ENCODE measurements around the gene NRBF2.
"Not testable (repeated sequence)": the region's sequence is repeated elsewhere in the genome, so short reads cannot be mapped to it uniquely, and the experiment has no call there.

NRBF2 gene

DNA sequence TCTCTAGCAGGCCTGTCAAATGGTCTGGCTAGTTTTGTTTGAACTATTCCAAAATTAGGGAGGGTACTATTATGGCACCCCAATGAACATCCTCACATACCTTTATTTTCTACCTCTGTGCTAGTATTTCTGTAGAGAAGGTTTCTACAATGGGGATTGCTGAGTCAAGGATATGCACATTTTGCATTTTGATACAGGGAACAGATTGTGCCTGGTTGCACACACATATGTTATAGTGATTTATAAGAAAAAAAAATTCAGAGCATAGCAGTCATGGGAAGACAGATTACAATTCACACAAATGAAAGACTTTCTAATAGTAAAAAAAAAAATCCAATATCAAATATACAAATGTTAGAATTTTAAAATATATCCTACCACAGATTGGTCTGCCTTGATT, 14.1 kb upstream of the NRBF2 start:
- DNase-seq (ENCODE audit: low read depth) = no peak

DNA sequence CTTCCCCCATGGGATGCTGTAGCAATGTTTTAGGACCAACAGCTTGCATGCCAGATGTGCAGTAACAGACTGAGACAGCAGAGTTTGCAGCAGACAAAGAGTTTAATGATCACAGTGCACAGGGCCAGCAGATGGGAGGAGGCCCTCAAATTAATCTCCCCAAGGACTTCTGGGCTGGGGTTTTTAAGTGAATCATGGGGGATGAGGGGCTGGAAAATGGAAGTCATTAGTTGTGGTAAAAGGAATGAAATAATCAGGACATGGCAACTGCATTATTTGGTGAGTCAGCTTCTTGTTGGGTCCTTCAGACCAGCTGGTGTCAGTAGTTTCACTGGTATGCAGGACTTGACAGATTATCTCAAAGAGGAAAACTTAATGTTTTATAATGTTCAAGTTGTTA, 12.6 kb upstream of the NRBF2 start:
- no peak for DNase-seq (ENCODE audit: low read depth)

DNA sequence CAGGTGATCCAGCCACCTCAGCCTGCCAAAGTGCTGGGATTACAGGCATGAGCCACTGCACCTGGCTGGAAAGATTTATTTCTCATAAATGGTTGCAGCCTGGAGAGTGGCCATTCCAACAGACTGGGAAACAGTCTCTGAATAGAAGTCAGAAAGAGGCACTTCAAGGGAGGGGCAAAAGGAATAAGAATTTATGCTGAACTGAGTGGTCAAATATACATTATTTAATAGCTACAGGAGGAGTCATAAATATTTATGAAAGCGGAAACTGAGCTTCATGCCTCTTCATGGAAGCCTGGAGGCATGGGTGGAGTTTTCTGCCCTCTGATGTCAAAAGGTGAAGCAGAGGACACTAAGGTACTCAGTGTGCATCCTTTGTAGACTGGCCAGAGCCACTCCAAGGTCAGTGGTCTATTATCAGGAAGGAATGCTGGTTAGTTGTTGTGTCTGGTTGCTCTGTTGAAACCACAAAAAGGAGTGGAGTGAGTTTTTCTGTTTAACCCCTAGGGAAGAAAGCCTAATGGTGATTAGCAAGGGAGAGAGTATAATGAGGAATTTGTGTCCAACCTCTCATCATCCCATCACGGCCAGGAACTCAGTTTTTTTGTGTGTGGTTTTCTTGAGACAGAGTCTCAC, 9.3 kb upstream of the NRBF2 start:
- DNase-seq (ENCODE audit: low read depth) = no peak

DNA sequence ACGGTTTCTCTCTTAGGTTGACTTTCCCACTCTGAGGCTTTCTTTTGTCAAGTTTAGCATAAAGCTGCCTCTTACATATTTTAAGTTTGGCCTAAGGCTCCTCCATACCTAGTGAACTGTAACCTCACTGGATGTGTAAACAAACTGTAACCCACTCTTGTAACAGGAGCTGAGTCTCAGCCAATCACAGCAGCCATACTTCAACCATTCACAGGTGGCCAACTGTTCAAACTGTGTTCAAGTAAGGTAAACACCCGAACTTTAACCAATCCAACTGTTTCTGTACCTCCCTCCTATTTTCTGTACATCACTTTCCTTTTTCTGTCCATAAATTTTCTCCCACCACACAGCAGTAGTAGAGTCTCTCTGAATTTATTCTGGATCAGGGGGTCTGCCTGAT, 7.7 kb upstream of the NRBF2 start:
- DNase-seq (ENCODE audit: low read depth) = no peak

DNA sequence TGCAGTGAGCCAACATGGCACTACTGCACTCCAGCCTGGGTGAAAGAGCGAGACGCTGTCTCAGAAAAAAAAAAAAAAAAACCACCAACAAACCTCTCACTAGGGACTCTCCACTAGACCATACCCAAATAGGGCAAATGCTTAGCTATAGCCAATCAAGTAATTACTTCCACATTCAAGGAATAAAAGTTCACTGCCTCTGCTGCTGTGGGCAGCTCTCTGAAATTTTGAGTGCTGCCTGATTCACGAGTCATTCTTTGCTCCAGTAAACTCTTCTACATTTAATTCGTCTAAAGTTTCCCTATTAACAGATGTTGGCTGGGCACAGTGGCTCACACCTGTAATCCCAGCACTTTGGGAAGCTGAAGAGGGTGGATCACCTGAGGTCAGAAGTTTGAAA, 4.7 kb upstream of the NRBF2 start:
- no peak for DNase-seq (ENCODE audit: low read depth)

DNA sequence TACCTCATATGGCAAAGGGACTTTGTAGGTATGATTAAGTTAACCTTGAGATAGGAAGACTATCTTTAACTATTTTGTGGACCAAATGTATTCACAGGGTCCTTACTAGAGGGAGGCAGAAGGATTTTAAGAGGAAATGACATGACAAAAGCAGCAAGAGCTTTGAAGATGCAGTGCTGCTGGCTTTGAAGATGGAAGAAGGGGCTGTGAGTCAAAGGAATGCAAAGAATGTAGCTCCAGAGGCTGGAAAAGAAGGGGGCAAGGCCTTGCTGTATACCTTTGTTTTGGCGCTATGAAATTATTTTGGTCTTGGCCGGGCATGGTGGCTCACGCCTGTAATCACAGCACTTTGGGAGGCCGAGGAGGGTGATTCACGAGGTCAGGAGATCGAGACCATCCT, 3.2 kb upstream of the NRBF2 start:
- DNase-seq (ENCODE audit: low read depth) = no peak

DNA sequence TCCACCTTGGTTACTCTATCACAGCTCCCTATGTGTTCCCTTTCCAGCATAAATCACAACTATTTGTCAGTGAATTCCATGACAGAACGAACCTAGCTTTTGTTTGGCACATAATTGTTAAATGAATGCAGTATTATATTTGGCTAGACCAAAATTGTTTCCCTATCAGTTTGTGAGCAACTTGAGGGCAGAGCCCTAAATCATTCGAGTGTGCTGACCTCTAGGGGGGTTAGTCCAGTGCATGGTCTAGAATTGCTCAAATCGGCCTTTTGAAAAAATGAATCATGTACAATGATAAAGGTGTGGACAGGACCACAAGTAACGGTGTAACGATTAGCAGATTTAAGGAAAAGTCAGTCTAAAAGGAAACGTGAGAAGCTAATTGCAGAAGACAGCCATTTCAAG, 475 bp upstream of the NRBF2 start:
- no peak for DNase-seq (ENCODE audit: low read depth)

DNA sequence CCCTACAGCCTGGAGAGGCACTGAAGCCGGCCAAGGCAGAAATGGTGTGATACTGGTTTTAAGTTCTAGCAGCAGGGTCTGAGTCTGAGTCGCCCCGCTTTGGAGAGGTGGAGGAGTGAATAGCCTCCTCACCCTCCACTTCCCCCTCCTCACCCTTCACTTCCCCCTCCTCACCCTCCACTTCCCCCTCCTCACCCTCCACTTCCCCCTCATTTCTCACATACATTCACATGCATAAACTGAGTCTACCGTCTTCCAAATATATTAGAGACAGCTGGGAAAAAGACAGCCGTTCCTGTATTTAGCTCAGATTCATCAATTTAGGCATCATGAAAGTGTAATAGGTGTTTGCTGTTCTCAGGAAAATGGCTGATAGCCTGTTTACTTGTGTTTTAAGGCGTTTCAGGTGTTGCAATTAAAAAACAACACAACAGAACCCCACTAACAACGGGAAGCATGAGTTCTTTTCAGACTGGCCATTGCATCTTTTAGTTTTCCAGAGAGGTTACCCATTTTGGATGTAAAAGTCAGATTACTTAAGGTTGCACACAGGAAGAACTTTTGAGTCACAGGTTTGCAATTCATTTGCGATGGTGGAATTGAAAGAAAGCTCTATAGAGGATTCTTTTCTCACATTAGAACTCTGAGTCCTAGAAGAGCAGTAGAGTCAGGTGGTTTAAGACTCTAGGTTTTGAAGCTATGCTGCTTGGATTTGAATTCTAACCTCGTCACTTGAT, 861 bp downstream of the NRBF2 start:
- DNase-seq (ENCODE audit: low read depth) = no peak

DNA sequence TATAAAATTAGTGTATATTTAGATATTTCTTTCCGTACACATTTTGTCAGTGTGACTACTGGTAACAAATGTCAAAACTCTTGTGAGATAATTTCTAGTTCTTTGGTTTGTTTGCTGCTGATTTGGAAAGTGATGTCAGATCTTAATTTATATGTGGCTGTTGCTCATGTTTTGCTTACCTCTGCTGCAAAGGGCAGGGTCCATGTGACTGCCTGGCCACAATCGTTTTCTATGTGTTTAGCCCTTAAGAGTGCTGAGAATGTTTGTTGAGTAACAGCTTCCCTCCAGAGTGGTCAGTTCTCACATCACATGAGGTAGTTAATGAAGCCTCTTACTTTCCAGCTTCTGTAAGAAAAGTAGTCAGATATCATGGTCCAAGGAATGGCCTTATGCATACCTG, 4.2 kb downstream of the NRBF2 start:
- DNase-seq (ENCODE audit: low read depth) = no peak

DNA sequence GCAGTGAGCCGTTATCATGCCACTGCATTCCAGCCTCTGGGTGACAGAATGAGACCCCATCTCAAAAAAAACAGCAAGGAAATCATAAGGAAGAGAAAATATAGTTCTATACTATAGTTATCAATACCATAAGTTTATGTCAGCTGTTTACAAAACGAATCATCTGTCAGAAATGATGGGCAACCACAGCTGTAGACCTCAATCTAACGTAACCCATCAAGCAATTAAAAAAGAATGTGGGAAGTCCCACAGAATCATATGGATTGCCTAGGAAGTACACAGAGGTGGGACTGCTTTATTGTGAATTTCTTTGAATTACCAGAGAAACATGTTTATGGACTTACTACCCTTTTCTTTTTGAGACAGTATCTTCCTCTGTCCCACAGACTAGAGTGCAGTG, 6.9 kb downstream of the NRBF2 start:
- DNase-seq (ENCODE audit: low read depth) = no peak

DNA sequence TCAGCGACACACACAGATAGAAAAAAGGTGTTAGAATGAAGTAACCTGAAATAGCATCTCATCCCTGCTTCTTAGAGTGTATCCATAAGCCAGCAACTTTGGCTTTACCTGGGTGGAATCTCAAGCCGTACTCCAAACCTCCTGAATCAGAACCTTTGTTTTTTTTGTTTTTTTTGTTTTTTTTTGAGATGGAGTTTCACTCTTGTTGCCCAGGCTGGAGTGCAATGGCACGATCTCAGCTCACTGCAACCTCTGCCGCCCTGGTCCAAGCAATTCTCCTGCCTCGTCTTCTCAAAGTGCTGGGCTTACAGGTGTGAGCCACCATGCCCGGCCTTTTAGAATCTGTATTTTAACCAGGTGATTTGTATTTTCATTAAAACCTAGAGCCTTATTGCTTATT, 9.0 kb downstream of the NRBF2 start:
- no peak for DNase-seq (ENCODE audit: low read depth)

DNA sequence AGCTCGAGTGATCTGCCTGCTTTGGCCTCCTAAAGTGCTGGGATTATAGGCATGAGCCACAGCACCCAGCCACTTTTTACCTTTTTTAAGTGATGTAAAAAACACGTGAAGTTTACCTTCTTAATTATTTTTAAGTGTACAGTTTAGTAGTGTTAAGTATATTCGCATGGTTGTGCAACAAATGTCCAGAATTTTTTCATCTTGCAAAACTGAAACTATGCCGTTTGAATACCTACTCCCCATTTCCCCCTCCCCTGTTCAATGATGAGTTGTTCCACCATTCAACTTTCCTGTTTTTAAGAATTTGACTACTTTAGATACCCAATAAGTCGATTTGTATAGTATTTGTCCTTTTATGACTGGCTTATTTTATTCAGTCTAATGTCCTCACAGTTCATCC, 10.9 kb downstream of the NRBF2 start:
- DNase-seq (ENCODE audit: low read depth) = no peak

DNA sequence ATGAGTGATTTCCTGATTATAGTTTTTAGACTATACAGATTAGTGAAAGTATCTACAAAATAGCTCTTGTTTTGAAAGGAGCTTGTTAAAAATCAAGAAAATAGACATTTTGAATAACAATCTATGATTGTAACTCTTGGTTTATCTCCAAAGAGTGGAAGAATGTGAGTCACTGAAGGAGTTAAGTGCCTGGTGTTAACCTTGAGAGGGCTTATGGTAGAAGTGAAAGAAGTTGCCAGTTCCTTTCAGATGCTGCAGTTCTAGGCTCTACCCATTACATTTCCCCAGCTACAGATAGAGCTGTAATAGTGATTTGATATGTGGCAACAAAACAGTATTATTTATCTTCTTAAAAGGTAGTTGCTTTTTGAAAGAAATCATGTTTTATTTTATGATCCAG, 12.7 kb downstream of the NRBF2 start:
- no peak for DNase-seq (ENCODE audit: low read depth)

DNA sequence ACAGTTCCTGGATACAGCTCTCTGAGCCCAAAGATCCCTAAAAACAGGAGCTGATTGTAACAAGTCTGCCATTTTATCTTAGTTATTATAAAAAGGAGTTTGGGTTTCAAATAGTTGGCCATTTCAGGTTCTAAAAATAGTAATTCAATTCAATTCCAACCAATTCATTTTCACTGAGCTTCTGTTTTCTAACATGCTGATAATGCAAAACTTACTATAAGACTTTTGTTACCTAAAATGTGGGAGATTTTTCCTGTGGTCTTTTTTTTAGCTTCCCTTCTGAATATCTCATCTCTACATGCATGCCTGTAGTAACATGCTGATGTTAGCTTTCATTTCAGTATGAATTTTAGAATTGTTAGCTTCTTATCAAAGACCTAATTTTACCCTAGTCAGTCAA, 13.4 kb downstream of the NRBF2 start:
- DNase-seq (ENCODE audit: low read depth) = no peak

DNA sequence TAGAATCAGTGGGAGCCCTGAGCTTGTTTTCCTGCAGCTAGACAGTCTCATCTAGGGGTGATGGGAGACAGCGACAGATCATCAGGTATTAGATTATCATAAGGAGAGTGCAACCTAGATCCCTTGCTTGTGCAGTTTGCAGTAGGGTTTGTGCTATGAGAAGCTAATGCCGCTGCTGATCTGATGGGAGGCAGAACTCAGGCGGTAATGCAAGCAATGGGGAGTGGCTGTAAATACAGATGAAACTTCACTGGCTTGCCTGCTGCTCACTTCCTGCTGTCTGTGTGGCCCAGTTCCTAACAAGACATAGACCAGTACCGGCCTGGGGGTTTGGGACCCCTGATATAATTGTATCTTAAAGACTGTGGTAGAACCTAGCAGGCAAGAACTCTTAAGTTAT, 17.6 kb downstream of the NRBF2 start:
- no peak for DNase-seq (ENCODE audit: low read depth)

DNA sequence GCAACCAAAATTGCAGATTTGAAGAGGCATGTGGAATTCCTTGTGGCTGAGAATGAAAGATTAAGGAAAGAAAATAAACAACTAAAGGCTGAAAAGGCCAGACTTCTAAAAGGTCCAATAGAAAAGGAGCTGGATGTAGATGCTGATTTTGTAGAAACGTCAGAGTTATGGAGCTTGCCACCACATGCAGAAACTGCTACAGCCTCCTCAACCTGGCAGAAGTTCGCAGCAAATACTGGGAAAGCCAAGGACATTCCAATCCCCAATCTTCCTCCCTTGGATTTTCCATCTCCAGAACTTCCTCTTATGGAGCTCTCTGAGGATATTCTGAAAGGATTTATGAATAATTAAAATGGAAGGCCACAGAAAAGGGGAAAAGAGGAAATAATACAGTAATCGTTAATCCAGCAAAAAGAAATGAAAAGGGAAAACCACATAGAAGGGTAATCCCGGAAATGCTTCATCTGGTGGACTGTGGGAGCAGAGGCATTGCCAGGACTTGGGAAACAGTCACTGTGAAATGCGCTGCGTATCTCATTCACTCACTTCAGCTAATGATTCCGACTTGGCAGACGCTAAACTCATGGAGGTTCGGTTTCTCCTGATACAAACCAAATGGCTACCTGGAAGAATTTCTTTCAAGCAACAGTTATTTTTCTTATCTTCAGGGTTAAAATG, 20.9 kb downstream of the NRBF2 start:
- not testable (repeated sequence) for DNase-seq (ENCODE audit: low read depth)

DNA sequence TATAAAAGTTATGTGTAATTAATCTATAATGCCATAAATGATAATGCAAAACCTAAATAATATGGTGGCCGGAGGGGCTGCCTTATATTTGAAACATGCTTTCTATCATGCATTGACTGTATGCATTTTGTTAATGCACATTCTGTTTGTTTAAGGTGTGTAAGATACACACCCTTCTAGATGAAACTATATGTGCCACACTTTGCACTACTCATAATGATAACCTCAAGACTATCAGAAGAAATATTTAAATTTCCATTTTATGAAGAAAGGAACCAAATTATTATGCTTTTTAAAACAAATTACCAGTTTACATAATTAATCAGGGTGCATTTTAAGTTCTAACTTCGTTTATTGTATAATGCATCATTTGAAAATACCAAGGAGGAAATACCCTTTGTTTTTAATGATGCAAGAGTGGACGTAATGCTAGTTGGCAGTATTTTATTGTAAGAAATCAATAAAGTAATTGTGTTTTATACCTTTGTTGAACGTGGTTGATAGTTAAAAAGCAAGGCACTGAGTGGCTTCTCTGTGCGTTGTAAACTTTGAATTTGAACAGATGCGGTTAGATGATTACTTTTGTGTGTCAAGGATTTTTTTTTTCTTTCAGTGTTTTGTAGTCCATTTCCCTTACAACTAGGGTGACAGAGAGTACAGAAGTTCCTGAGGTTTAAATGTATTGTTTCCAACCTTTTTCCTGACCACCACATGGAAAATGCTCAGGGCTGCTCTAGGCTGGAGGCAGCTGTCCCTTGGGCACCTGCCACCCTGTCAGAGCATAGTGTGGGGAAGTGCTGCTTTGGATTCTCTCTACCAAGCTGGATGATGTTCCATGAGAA, 21.6 kb downstream of the NRBF2 start:
- DNase-seq (ENCODE audit: low read depth) = no peak

DNA sequence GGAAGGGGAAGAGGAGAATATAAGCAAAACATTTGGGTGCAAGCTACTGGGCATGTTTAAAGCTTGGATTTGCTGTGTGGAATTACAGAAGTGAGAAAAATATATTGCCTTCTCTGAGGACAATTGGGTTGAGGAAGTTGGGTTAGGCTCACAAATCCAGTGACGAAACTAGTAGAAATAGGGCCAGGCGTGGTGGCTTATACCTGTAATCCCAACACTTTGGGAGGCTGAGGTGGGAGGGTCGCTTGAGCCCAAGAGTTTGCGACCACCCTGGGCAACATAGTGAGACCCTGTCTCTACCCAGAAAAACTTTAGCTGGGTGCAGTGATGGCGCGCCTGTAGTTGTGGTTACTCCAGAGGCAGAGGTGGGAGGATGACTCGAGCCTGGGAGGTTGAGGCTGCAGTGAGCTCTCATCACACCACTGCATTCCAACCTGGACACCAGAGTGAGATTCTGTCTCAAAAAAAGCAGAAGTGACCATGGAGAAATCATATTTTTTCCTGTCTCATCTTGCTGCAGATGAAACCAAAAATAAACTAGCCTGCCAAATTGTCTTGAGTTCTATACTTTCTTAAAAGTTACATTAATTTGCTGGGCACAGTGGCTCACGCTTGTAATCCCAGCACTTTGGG, 22.4 kb downstream of the NRBF2 start:
- no peak for DNase-seq (ENCODE audit: low read depth)

DNA sequence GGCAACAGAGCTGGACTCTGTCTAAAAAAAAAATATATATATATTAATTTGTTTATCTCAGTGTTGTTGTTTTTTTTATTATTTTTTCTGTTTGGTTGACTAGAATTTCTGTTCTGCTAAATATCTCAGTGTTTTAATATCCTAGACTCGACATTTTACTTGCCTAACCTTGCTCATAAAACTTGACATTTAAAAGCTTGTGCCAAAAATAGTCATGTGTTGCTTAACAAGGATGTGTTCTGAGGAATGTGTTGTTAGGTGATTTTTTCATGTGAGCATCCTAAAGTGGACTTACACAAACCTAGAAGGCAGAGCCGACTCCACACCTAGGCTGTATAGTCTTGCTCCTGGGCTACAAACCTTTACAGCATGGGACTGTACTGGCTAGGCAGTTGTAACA, 23.1 kb downstream of the NRBF2 start:
- no peak for DNase-seq (ENCODE audit: low read depth)

DNA sequence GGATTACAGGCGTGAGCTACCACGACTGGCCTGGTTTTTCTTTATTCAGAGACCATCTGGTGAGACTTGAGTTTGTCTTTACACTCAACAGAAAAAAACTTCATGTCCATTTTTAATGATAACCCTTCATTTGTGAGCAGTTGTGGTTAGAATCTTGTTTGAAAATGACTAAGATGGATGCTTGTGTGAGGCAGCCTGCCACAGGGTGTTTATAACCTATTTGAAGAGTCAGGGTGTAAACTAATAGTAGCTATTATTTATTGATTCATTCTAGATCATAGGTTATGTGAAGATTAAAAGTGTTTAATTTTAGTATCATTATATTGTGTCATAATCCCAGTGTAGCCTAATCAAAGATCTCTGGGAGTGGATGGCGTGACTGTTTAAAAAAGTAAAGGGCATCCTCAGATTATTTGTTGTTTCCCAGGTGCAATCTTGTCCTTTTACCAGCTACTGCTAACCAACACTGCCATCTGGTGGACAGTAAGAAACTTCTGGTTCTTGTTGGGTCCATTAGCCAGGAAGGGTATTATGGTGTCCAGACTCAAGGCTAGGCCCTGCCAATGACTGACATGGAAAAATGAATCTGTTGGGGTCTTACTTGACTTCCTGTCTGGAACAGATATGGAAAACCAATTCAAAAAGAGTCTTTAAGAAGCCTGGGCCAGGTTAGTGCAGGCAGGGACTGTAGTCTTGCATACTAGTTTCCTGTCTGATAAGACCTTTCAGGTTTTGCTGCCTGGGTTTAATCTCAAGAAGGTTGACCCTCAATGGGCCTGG, 24.9 kb downstream of the NRBF2 start:
- peak; percentile 19 for DNase-seq (ENCODE audit: low read depth)

DNA sequence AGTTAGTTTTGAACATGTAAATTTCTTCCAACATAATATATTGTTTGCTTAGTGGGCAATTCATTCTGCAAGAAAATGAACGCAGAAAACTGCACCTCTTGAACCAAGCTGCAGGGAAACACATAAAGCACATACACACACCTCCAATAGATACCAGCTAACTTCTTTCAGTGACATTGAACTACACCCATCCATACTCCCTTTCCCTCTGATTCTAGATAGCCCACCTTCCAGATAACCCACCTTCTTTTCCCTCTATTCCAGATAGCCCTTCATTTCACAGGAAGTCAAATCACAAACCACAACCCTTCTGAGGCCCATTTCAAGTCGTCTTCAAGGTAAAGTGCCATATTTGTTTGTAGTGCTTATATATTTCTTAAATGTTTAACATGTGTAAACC, 28.5 kb downstream of the NRBF2 start:
- DNase-seq (ENCODE audit: low read depth) = no peak
